Uterus (tissue), 4 donors: ENCODE data around the gene TAS1R2. TPM values are rescaled to one million over a fixed set of nuclear protein-coding genes. Genes with fewer than 3 reads are reported as not detected.

ENCODE experiments used
- DNase-seq, 2 donors: peaks; one replicate each; pipeline ENCODE4 v3.0.0-alpha.2; 2019 to 2020
- H3K27ac ChIP-seq, 2 donors: fragments of 200-600 bp; sonication (generic); 1 replicate in 1 of 2; 2 replicates in 1 of 2; pipeline ENCODE4 v1.5.1; 2016 to 2018
- H3K27me3 ChIP-seq, 2 donors: fragments of 200-600 bp; sonication (generic); one replicate each; pipeline ENCODE4 v1.5.1; 2018 to 2019; ENCODE audit warnings: control low read depth in 1 of 2
- H3K36me3 ChIP-seq, 2 donors: fragments of 200-600 bp; sonication (generic); one replicate each; pipeline ENCODE4 v1.5.1; 2019; ENCODE audit warnings: control low read depth in 1 of 2
- H3K4me1 ChIP-seq, 2 donors: fragments of 200-600 bp; sonication (generic); one replicate each; pipeline ENCODE4 v1.5.1; 2018 to 2019; ENCODE audit warnings: control low read depth in 1 of 2
- H3K4me3 ChIP-seq, 2 donors: fragments of 200-600 bp; sonication (generic); 1 replicate in 1 of 2; 2 replicates in 1 of 2; pipeline ENCODE4 v1.5.1; 2018 to 2019; ENCODE audit warnings: mild to moderate bottlenecking in 1 of 2
- H3K9me3 ChIP-seq, 2 donors: fragments of 200-600 bp; sonication (generic); one replicate each; pipeline ENCODE4 v1.5.1; 2019; ENCODE audit warnings: control low read depth in 1 of 2
- CTCF ChIP-seq, 4 experiments: fragments of 200-600 bp in 2 of 4; fragments of 450-650 bp in 2 of 4; sonication (generic) in 2 of 4; IDR thresholded peaks; one replicate each; pipeline ENCODE4 v1.5.1; 2016 to 2019; ENCODE audit warnings: antibody characterized with exemption in 4 of 4, mild to moderate bottlenecking in 2 of 4, moderate library complexity in 1 of 4
- POLR2A ChIP-seq, 2 donors: fragments of 450-650 bp; IDR thresholded peaks; one replicate each; pipeline ENCODE4 v1.6.1; 2016; ENCODE audit warnings: antibody characterized with exemption in 2 of 2, mild to moderate bottlenecking in 1 of 2, moderate library complexity in 1 of 2
- intact Hi-C: fragments of 100-400 bp; cut with DNase I; formaldehyde crosslinking; loops from one replicate; pipeline ENCODE4 v1.15.1; 2023; ENCODE audit warnings: low total_unique reads
- total RNA-seq, 4 donors: library from RNA; depleted of rRNA in 3 of 4; stranded (reverse); fragments of >200 nt in 3 of 4; gene quantifications; one replicate each; pipeline versions ENCODE4 v1.1.0 to v1.2.4, GENCODE V29; 2014 to 2023
- donor health status: DM: yes; HTN: yes; CAD: no.

Gene TAS1R2
- total RNA-seq, 4 donors from 2014 or later, result 0.27 TPM; not detected in 3

DNA sequence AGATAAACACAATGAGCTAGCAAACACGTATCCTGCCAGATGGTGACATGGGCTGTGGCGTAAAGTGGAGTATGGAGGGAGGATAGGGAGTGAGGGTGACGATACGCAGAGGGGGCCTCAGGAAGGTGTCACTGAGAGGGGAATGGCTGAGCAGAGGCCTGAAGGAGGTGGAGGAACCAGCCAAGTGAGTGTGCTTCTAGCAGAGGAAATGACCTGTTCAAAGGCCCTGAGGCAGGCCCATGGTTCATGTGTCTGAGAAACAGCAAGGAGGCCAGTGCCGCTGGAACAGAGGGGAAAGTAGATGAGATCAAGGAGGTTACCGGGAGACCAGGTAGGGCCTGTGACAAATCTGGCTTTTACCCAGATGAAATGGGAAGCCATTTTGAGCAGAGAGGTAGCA is 36.0 kb downstream of the TAS1R2 start:
- Histone ChIP-seq H3K9me3 (no peaks in the 10 kb centered on the region), H3K4me1 (no peaks in the 10 kb centered on the region), H3K4me3 (no peak overlapping the region), H3K27me3 (no peaks in the 10 kb centered on the region), H3K36me3 (no peaks in the 10 kb centered on the region), H3K27ac (no peak overlapping the region)
- DNase-seq, result no peak
- TF ChIP-seq CTCF (IDR thresholded peaks at IDR 0.05), result no peak
- TF ChIP-seq POLR2A (IDR thresholded peaks at IDR 0.05), result no peak
- intact Hi-C loops, result no loop called here

GRCh38 chr1:18820791-18821641 is 38.4 kb downstream of the TAS1R2 start:
- intact Hi-C loops, result no loop called here
- no peaks in the 10 kb centered on the region for H3K9me3 ChIP-seq
- H3K27me3 ChIP-seq, result no peaks in the 10 kb centered on the region
- DNase-seq, result peak; percentile 18 to 42
- no peaks in the 10 kb centered on the region for H3K36me3 ChIP-seq
- no peak overlapping the region for H3K4me3 ChIP-seq
- no peaks in the 10 kb centered on the region for H3K4me1 ChIP-seq
- H3K27ac ChIP-seq, result no peak overlapping the region
- TF ChIP-seq POLR2A (IDR thresholded peaks at IDR 0.05) (no peak), CTCF (IDR thresholded peaks at IDR 0.05) (peak; percentile 47 to 72 (median 65))

DNA sequence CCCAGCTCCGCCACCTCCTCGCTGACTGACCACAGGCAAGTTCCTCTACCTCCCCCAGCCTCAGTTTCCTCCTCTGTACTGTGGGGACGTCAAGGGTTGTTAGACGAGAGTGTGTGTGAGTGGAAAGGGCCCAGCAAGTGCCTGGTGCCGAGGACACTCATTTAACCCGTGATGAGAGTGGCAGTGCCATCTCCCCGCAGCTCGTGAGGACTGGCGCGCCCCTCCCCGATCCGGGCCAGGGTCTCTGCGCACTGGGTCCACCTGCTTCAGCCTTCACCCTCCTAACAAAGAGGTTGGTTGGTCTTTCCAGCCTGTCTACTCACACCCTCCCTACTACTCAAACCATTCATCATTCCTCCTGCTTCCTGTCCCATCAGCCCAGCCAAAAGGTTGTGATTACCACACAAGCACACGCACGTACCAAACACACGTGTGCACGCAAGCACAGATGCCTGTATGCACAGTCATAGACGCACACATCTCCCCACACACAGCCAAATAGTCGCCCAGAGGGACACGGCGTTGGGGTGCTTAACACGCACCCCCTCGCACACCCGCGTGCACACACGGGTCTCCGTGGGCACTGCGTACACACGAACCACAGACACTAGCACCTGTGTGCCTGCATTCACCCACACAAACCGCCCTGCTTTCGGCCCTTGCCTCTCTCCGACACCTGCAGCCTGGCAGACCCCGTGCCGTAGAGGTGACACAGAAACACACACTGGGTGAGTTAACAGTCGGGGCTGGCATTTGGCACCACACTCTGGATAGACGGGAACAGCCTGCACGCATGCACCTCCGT is 39.3 kb downstream of the TAS1R2 start:
- Histone ChIP-seq H3K36me3 (no peaks in the 10 kb centered on the region), H3K9me3 (no peaks in the 10 kb centered on the region), H3K27me3 (no peaks in the 10 kb centered on the region), H3K4me3 (no peak overlapping the region), H3K27ac (no peak overlapping the region), H3K4me1 (no peaks in the 10 kb centered on the region)
- DNase-seq, result no peak
- intact Hi-C loops, result no loop called here
- TF ChIP-seq CTCF (IDR thresholded peaks at IDR 0.05) (no peak), POLR2A (IDR thresholded peaks at IDR 0.05) (no peak)

GRCh38 chr1:18819203-18819602 is 40.3 kb downstream of the TAS1R2 start:
- Histone ChIP-seq H3K4me1 (no peaks in the 10 kb centered on the region), H3K27ac (no peak overlapping the region), H3K4me3 (no peak overlapping the region), H3K27me3 (no peaks in the 10 kb centered on the region), H3K9me3 (no peaks in the 10 kb centered on the region), H3K36me3 (no peaks in the 10 kb centered on the region)
- intact Hi-C loops, result no loop called here
- DNase-seq, result no peak
- TF ChIP-seq POLR2A (IDR thresholded peaks at IDR 0.05) (no peak), CTCF (IDR thresholded peaks at IDR 0.05) (no peak)
